GM23338 (cell line): Measurements from ENCODE around the gene DAB1.

Source experiments
- CREB1 ChIP-seq: fragments of 250-450 bp; sonication (Bioruptor Pico); IDR thresholded peaks from 2 replicates; pipeline ENCODE4 v1.5.0; 2020; ENCODE audit warnings: low read depth, mild to moderate bottlenecking, moderate library complexity
- EZH2 ChIP-seq: fragments of 200-600 bp; sonication (generic); IDR thresholded peaks from one replicate; pipeline ENCODE4 v1.8.0; 2017; ENCODE audit warnings: antibody characterized with exemption, mild to moderate bottlenecking, low read depth; ENCODE audit not compliant: unreplicated experiment
- EZH2phosphoT487 ChIP-seq: fragments of 200-600 bp; sonication (generic); IDR thresholded peaks from one replicate; pipeline ENCODE4 v1.8.1; 2018; ENCODE audit warnings: antibody characterized with exemption; ENCODE audit not compliant: unreplicated experiment
- JUNB ChIP-seq: IDR thresholded peaks from one replicate; pipeline ENCODE4 v1.6.1; 2016; ENCODE audit warnings: antibody characterized with exemption; ENCODE audit not compliant: unreplicated experiment
- NANOG ChIP-seq: IDR thresholded peaks from 2 replicates; pipeline ENCODE4 v1.6.1; 2016; ENCODE audit warnings: antibody characterized with exemption, borderline replicate concordance
- POLR2AphosphoS5 ChIP-seq: IDR thresholded peaks from 2 replicates; pipeline ENCODE4 v1.6.1; 2016; ENCODE audit warnings: antibody characterized with exemption, low read depth
- STAT1 ChIP-seq: IDR thresholded peaks from one replicate; pipeline ENCODE4 v1.6.1; 2016; ENCODE audit warnings: antibody characterized with exemption; ENCODE audit not compliant: unreplicated experiment
- TF ChIP-seq, protein P1 (sequence below), 2 experiments: fragments of 200-600 bp in 1 of 2; sonication (generic) in 1 of 2; conservative IDR thresholded peaks; 2 replicates each; pipeline versions ENCODE4 v1.5.1 to v1.6.1; 2016 to 2017; ENCODE audit warnings: antibody characterized with exemption in 2 of 2, low read depth in 2 of 2, mild to moderate bottlenecking in 2 of 2, moderate library complexity in 1 of 2
- TF ChIP-seq, protein P2 (sequence below): IDR thresholded peaks from one replicate; pipeline ENCODE4 v1.6.1; 2018; ENCODE audit warnings: antibody characterized with exemption; ENCODE audit not compliant: unreplicated experiment
- TF ChIP-seq, protein P3 (sequence below): IDR thresholded peaks from 2 replicates; pipeline ENCODE4 v1.6.1; 2016; ENCODE audit warnings: antibody characterized with exemption
- TF ChIP-seq, protein P4 (sequence below): fragments of 250-450 bp; sonication (Bioruptor Pico); IDR thresholded peaks from 2 replicates; pipeline ENCODE4 v1.5.0; 2020; ENCODE audit warnings: mild to moderate bottlenecking, moderate library complexity

DNA sequence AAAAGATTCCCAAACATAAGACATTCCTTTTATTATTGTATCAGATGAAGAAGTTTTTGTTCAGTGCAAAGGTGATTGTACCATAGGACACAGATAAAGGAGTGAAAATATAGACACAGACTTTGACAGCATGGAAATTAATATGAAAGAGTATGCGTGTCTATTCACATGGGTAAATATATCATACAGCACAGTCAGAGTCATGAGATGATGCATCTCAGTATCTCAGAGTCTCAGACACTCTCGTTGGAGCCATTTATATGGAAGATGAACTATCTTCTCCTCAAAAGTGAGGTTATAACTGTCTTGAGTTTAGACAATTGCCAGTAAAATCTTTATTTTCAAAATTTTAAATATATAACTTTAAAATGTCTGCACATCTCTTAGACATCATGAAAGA, 299.7 kb downstream of the DAB1 start:
- TF ChIP-seq, protein P1, sequence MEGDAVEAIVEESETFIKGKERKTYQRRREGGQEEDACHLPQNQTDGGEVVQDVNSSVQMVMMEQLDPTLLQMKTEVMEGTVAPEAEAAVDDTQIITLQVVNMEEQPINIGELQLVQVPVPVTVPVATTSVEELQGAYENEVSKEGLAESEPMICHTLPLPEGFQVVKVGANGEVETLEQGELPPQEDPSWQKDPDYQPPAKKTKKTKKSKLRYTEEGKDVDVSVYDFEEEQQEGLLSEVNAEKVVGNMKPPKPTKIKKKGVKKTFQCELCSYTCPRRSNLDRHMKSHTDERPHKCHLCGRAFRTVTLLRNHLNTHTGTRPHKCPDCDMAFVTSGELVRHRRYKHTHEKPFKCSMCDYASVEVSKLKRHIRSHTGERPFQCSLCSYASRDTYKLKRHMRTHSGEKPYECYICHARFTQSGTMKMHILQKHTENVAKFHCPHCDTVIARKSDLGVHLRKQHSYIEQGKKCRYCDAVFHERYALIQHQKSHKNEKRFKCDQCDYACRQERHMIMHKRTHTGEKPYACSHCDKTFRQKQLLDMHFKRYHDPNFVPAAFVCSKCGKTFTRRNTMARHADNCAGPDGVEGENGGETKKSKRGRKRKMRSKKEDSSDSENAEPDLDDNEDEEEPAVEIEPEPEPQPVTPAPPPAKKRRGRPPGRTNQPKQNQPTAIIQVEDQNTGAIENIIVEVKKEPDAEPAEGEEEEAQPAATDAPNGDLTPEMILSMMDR (conservative IDR thresholded peaks at IDR 0.05; ENCODE audit: low read depth in 2 of 2): no peak
- no peak for TF ChIP-seq EZH2phosphoT487
- TF ChIP-seq, protein P2, sequence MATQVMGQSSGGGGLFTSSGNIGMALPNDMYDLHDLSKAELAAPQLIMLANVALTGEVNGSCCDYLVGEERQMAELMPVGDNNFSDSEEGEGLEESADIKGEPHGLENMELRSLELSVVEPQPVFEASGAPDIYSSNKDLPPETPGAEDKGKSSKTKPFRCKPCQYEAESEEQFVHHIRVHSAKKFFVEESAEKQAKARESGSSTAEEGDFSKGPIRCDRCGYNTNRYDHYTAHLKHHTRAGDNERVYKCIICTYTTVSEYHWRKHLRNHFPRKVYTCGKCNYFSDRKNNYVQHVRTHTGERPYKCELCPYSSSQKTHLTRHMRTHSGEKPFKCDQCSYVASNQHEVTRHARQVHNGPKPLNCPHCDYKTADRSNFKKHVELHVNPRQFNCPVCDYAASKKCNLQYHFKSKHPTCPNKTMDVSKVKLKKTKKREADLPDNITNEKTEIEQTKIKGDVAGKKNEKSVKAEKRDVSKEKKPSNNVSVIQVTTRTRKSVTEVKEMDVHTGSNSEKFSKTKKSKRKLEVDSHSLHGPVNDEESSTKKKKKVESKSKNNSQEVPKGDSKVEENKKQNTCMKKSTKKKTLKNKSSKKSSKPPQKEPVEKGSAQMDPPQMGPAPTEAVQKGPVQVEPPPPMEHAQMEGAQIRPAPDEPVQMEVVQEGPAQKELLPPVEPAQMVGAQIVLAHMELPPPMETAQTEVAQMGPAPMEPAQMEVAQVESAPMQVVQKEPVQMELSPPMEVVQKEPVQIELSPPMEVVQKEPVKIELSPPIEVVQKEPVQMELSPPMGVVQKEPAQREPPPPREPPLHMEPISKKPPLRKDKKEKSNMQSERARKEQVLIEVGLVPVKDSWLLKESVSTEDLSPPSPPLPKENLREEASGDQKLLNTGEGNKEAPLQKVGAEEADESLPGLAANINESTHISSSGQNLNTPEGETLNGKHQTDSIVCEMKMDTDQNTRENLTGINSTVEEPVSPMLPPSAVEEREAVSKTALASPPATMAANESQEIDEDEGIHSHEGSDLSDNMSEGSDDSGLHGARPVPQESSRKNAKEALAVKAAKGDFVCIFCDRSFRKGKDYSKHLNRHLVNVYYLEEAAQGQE: no peak
- no peak for TF ChIP-seq POLR2AphosphoS5
- TF ChIP-seq EZH2: no peak
- no peak for TF ChIP-seq NANOG
- TF ChIP-seq JUNB: no peak
- TF ChIP-seq CREB1 (CRISPR knock-in tag): no peak
- TF ChIP-seq, protein P3, sequence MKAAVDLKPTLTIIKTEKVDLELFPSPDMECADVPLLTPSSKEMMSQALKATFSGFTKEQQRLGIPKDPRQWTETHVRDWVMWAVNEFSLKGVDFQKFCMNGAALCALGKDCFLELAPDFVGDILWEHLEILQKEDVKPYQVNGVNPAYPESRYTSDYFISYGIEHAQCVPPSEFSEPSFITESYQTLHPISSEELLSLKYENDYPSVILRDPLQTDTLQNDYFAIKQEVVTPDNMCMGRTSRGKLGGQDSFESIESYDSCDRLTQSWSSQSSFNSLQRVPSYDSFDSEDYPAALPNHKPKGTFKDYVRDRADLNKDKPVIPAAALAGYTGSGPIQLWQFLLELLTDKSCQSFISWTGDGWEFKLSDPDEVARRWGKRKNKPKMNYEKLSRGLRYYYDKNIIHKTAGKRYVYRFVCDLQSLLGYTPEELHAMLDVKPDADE: no peak
- TF ChIP-seq, protein P4, sequence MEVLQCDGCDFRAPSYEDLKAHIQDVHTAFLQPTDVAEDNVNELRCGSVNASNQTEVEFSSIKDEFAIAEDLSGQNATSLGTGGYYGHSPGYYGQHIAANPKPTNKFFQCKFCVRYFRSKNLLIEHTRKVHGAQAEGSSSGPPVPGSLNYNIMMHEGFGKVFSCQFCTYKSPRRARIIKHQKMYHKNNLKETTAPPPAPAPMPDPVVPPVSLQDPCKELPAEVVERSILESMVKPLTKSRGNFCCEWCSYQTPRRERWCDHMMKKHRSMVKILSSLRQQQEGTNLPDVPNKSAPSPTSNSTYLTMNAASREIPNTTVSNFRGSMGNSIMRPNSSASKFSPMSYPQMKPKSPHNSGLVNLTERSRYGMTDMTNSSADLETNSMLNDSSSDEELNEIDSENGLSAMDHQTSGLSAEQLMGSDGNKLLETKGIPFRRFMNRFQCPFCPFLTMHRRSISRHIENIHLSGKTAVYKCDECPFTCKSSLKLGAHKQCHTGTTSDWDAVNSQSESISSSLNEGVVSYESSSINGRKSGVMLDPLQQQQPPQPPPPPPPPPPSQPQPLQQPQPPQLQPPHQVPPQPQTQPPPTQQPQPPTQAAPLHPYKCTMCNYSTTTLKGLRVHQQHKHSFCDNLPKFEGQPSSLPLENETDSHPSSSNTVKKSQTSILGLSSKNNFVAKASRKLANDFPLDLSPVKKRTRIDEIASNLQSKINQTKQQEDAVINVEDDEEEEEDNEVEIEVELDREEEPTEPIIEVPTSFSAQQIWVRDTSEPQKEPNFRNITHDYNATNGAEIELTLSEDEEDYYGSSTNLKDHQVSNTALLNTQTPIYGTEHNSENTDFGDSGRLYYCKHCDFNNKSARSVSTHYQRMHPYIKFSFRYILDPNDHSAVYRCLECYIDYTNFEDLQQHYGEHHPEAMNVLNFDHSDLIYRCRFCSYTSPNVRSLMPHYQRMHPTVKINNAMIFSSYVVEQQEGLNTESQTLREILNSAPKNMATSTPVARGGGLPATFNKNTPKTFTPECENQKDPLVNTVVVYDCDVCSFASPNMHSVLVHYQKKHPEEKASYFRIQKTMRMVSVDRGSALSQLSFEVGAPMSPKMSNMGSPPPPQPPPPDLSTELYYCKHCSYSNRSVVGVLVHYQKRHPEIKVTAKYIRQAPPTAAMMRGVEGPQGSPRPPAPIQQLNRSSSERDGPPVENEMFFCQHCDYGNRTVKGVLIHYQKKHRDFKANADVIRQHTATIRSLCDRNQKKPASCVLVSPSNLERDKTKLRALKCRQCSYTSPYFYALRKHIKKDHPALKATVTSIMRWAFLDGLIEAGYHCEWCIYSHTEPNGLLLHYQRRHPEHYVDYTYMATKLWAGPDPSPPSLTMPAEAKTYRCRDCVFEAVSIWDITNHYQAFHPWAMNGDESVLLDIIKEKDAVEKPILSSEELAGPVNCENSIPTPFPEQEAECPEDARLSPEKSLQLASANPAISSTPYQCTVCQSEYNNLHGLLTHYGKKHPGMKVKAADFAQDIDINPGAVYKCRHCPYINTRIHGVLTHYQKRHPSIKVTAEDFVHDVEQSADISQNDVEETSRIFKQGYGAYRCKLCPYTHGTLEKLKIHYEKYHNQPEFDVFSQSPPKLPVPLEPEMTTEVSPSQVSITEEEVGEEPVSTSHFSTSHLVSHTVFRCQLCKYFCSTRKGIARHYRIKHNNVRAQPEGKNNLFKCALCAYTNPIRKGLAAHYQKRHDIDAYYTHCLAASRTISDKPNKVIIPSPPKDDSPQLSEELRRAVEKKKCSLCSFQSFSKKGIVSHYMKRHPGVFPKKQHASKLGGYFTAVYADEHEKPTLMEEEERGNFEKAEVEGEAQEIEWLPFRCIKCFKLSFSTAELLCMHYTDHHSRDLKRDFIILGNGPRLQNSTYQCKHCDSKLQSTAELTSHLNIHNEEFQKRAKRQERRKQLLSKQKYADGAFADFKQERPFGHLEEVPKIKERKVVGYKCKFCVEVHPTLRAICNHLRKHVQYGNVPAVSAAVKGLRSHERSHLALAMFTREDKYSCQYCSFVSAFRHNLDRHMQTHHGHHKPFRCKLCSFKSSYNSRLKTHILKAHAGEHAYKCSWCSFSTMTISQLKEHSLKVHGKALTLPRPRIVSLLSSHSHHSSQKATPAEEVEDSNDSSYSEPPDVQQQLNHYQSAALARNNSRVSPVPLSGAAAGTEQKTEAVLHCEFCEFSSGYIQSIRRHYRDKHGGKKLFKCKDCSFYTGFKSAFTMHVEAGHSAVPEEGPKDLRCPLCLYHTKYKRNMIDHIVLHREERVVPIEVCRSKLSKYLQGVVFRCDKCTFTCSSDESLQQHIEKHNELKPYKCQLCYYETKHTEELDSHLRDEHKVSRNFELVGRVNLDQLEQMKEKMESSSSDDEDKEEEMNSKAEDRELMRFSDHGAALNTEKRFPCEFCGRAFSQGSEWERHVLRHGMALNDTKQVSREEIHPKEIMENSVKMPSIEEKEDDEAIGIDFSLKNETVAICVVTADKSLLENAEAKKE (CRISPR knock-in tag): no peak
- TF ChIP-seq STAT1: no peak
